GM19397 (cell line): ENCODE data around the gene MAML1.

ENCODE experiments used
- ATAC-seq: cut with Tn5 transposase; IDR thresholded peaks from one replicate; pipeline ENCODE4 v1.9.1; 2021; ENCODE audit warnings: mild to moderate bottlenecking, moderate library complexity; ENCODE audit not compliant: unreplicated experiment

Gene MAML1

GRCh38 chr5:179819296-179820126 lies 86.9 kb downstream of the MAML1 start:
- ATAC-seq: no peak

GRCh38 chr5:179820127-179820482 lies 87.5 kb downstream of the MAML1 start:
- ATAC-seq: no peak

GRCh38 chr5:179820483-179821297 lies 88.1 kb downstream of the MAML1 start, which contains the start of gene SQSTM1:
TSS of gene SQSTM1 (plus strand) at chr5:179820905. CDS start at chr5:179820937, 32 bp downstream.
- ATAC-seq: peak; percentile 42

GRCh38 chr5:179821298-179822058 lies 88.9 kb downstream of the MAML1 start:
- ATAC-seq: peak; percentile 44

- ATAC-seq: no peak
Measured at GRCh38 chr5:179822059-179822432, 89.4 kb downstream of the MAML1 start.

GRCh38 chr5:179822444-179822990 lies 89.9 kb downstream of the MAML1 start:
- ATAC-seq: no peak

GRCh38 chr5:179823937-179824744 lies 91.5 kb downstream of the MAML1 start:
- ATAC-seq: no peak

GRCh38 chr5:179824745-179825112 lies 92.1 kb downstream of the MAML1 start:
- ATAC-seq: no peak

- no peak for ATAC-seq
Measured at GRCh38 chr5:179825655-179826182, 93.1 kb downstream of the MAML1 start.
